H1 (cell line): ENCODE data around the gene CNTN5. TPM values are rescaled to one million over a fixed set of nuclear protein-coding genes. Genes with fewer than 3 reads are reported as not detected.

Experiments
- FOSL1 ChIP-seq: IDR thresholded peaks from 2 replicates; pipeline ENCODE4 v1.6.1; 2011; ENCODE audit warnings: mild to moderate bottlenecking, low read depth, low read length, moderate library complexity; ENCODE audit not compliant: insufficient read depth
- SP1 ChIP-seq: IDR thresholded peaks from 2 replicates; pipeline ENCODE4 v1.6.1; 2011; ENCODE audit warnings: low read depth, low read length
- polyA plus RNA-seq, 7 experiments: library from polyadenylated mRNA; depleted of rRNA in 3 of 7; stranded (reverse) in 5 of 7; unstranded in 2 of 7; fragments of >200 nt in 5 of 7; fragments of 200-250 nt in 2 of 7; gene quantifications; 1 replicate in 5 of 7; 2 replicates in 1 of 7; 4 replicates in 1 of 7; pipeline versions ENCODE4 v1.2.1 to v1.2.3, GENCODE V29; 2011 to 2013; ENCODE audit warnings: missing spikeins in 2 of 7, mixed read lengths in 2 of 7
- total RNA-seq: library from RNA; stranded (reverse); fragmentation: NEBNext Ultra II Directional; extraction: Animal tissue kit (Norgen Biotek cat#: 25700); gene quantifications from 2 replicates; pipeline ENCODE4 v1.2.1, GENCODE V29; 2021

CNTN5 gene
- total and polyA plus RNA-seq, 2 of the 8 experiments (the other 6 are each of a cell fraction or from before 2014, with no cell fraction given): not detected

- TF ChIP-seq FOSL1 (no peak), SP1 (no peak)
Measured at GRCh38 chr11:99461913-99462312, 441.2 kb downstream of the CNTN5 start (continued).
